PC-3 (cell line): ENCODE measurements around the gene WDR33. TPM values are rescaled to one million over a fixed set of nuclear protein-coding genes. Genes with fewer than 3 reads are reported as not detected.
"Not testable (repeated sequence)": the region's sequence is repeated elsewhere in the genome, so short reads cannot be mapped to it uniquely, and the experiment has no call there.

Source experiments
- ATAC-seq: fragments of 200-7000 bp; cut with Tn5 transposase; 2 replicates; pipeline ENCODE4 v1.9.1; 2020; ENCODE audit warnings: mild to moderate bottlenecking, moderate library complexity
- BruUV-seq: library from RNA; stranded (reverse); fragments of 400-500 nt; replicated peaks from 2 replicates; lab custom pipeline; 2021; lab: Mats Ljungman, UMichigan
- CTCF ChIA-PET: fragments of 300-600 bp; sonication (Branson Sonifier 250); formaldehyde crosslinking; loops from one replicate; lab custom pipeline; 2022; ENCODE audit warnings: antibody characterized with exemption; lab: Charles Lee
- POLR2A ChIA-PET: fragments of 300-600 bp; sonication (Branson Sonifier 250); formaldehyde crosslinking; loops from one replicate; lab custom pipeline; 2022; ENCODE audit warnings: antibody characterized with exemption; ENCODE audit not compliant: unreplicated experiment; lab: Charles Lee
- DNase-seq: peaks from one replicate; pipeline ENCODE4 v3.0.0-alpha.2; 2015
- H2AFZ ChIP-seq: fragments of 300-600 bp; sonication (generic); 2 replicates; pipeline ENCODE4 v1.6.0; 2016; ENCODE audit warnings: antibody characterized with exemption, low read length
- H3F3A ChIP-seq: fragments of 300-600 bp; sonication (generic); one replicate; pipeline ENCODE4 v1.6.0; 2017; ENCODE audit warnings: antibody characterized with exemption, low read length, control low read depth, mild to moderate bottlenecking; ENCODE audit not compliant: unreplicated experiment
- H3K27ac ChIP-seq: fragments of 300-600 bp; sonication (generic); 2 replicates; pipeline ENCODE4 v1.5.1; 2016; ENCODE audit warnings: mild to moderate bottlenecking, low read length
- H3K27me3 ChIP-seq: fragments of 300-600 bp; sonication (generic); 2 replicates; pipeline ENCODE4 v1.6.1; 2016; ENCODE audit warnings: low read length, mixed read lengths
- H3K36me3 ChIP-seq: fragments of 300-600 bp; sonication (generic); 2 replicates; pipeline ENCODE4 v1.6.1; 2016; ENCODE audit warnings: low read depth, mixed run types, low read length, mixed read lengths
- H3K4me1 ChIP-seq: fragments of 300-600 bp; sonication (generic); 2 replicates; pipeline ENCODE4 v1.5.1; 2016; ENCODE audit warnings: low read length; ENCODE audit not compliant: insufficient read depth
- H3K4me2 ChIP-seq: fragments of 300-600 bp; sonication (generic); 2 replicates; pipeline ENCODE4 v1.6.0; 2016; ENCODE audit warnings: low read length
- H3K4me3 ChIP-seq: fragments of 300-600 bp; sonication (generic); 2 replicates; pipeline ENCODE4 v1.5.1; 2016; ENCODE audit warnings: mild to moderate bottlenecking, low read length, mixed read lengths
- H3K79me2 ChIP-seq: fragments of 300-600 bp; sonication (generic); 2 replicates; pipeline ENCODE4 v1.6.1; 2017; ENCODE audit warnings: low read length, mixed read lengths
- H3K9ac ChIP-seq: fragments of 300-600 bp; sonication (generic); 2 replicates; pipeline ENCODE4 v1.6.0; 2016; ENCODE audit warnings: mild to moderate bottlenecking, low read length
- H3K9me2 ChIP-seq: fragments of 300-600 bp; sonication (generic); replicated peaks from 2 replicates; pipeline ENCODE4 v1.6.1; 2016; ENCODE audit warnings: mixed run types, low read length, mixed read lengths
- H3K9me3 ChIP-seq: fragments of 300-600 bp; sonication (generic); 2 replicates; pipeline ENCODE4 v1.6.1; 2016; ENCODE audit warnings: low read length, mixed read lengths
- H4K20me1 ChIP-seq: fragments of 300-600 bp; sonication (generic); 2 replicates; pipeline ENCODE4 v1.6.1; 2016; ENCODE audit warnings: low read length, mixed read lengths
- CTCF ChIP-seq: fragments of 300-600 bp; sonication (generic); conservative IDR thresholded peaks from 2 replicates; pipeline ENCODE4 v1.5.1; 2017; ENCODE audit warnings: antibody characterized with exemption, low read depth, mild to moderate bottlenecking, low read length
- EZH2 ChIP-seq: fragments of 300-600 bp; sonication (generic); IDR thresholded peaks from one replicate; pipeline ENCODE4 v1.6.1; 2017; ENCODE audit warnings: antibody characterized with exemption, mild to moderate bottlenecking, low read length; ENCODE audit not compliant: unreplicated experiment
- EZH2phosphoT487 ChIP-seq: fragments of 300-600 bp; sonication (generic); IDR thresholded peaks from 2 replicates; pipeline ENCODE4 v1.6.1; 2018; ENCODE audit warnings: mild to moderate bottlenecking, antibody characterized with exemption, low read length, borderline replicate concordance
- intact Hi-C: fragments of 100-400 bp; cut with micrococcal nuclease; formaldehyde crosslinking; loops from 2 replicates; pipeline ENCODE4 v1.9.0; 2023
- total RNA-seq: library from RNA; depleted of rRNA; stranded (reverse); fragments of >200 nt; gene quantifications from 2 replicates; pipeline ENCODE4 v1.2.3, GENCODE V29; 2014

The WDR33 gene
- total RNA-seq, 1 experiment from 2014 or later: 31.7 TPM

- Histone ChIP-seq H3K36me3 (no peaks in the 10 kb centered on the region), H3F3A (no peaks in the 10 kb centered on the region), H3K4me3 (no peak overlapping the region), H3K9ac (no peak overlapping the region), H3K27me3 (no peaks in the 10 kb centered on the region), H3K9me2 (no peaks in the 10 kb centered on the region), H3K4me2 (no peak overlapping the region), H3K4me1 (peaks cover 6% of the 10 kb centered on the region; the same call in 1 of the 2 replicates), H3K9me3 (no peaks in the 10 kb centered on the region), H3K27ac (no peak overlapping the region), H2AFZ (no peak overlapping the region), H3K79me2 (peaks cover 12% of the 10 kb centered on the region), H4K20me1 (peaks cover 7% of the 10 kb centered on the region; the same call in 1 of the 2 replicates)
- no peak for ATAC-seq
- DNase-seq: no peak
- ChIA-PET POLR2A (no interaction called here), CTCF (no interaction called here)
- no TSS peak for BruUV-seq
- TF ChIP-seq EZH2 (no peak), EZH2phosphoT487 (no peak), CTCF (no peak)
- intact Hi-C loops: loop anchor here (5.0 kb wide), 1 partner anchor 213 kb away; the partner anchor contains the start of gene SAP130
Observed at GRCh38 chr2:127814677-127815076, 3.7 kb upstream of the WDR33 start.

GRCh38 chr2:127812441-127812840 lies 1.5 kb upstream of the WDR33 start:
- H3K4me2 ChIP-seq, H3F3A ChIP-seq, H3K4me3 ChIP-seq, ATAC-seq, DNase-seq, H3K36me3 ChIP-seq, H3K9me2 ChIP-seq, BruUV-seq, H2AFZ ChIP-seq, H3K27ac ChIP-seq, CTCF ChIA-PET, H3K27me3 ChIP-seq, H3K9me3 ChIP-seq, H3K9ac ChIP-seq, POLR2A ChIA-PET: not testable (repeated sequence)
- Histone ChIP-seq H4K20me1 (peaks cover 25% of the 10 kb centered on the region), H3K4me1 (peaks cover 20% of the 10 kb centered on the region), H3K79me2 (peaks cover 34% of the 10 kb centered on the region)
- intact Hi-C loops: loop anchor here (5.0 kb wide), 1 partner anchor 215 kb away; the partner anchor contains the start of gene SAP130

GRCh38 chr2:127811397-127812321 lies 688 bp upstream of the WDR33 start:
- no peaks in the 10 kb centered on the region for H3K9me3 ChIP-seq
- intact Hi-C loops: loop anchor here (5.0 kb wide), 1 partner anchor 216 kb away; the partner anchor contains the start of gene SAP130
- peak overlapping the region; percentile 95 for H3K9ac ChIP-seq
- H3F3A ChIP-seq: no peaks in the 10 kb centered on the region
- H3K36me3 ChIP-seq: no peaks in the 10 kb centered on the region
- peaks cover 32% of the 10 kb centered on the region for H4K20me1 ChIP-seq
- H3K27ac ChIP-seq: no peak overlapping the region
- no peaks in the 10 kb centered on the region for H3K9me2 ChIP-seq
- peak overlapping the region; percentile 86 for H3K4me3 ChIP-seq
- H3K4me1 ChIP-seq: peaks cover 20% of the 10 kb centered on the region
- H3K79me2 ChIP-seq: peaks cover 42% of the 10 kb centered on the region
- H3K4me2 ChIP-seq: peak overlapping the region; percentile 84
- DNase-seq (no peak), ATAC-seq (no peak)
- TSS peak; percentile 94 for BruUV-seq
- H2AFZ ChIP-seq: peak overlapping the region; percentile 89
- ChIA-PET POLR2A (no interaction called here), CTCF (no interaction called here)
- TF ChIP-seq CTCF: 0 out of 2 replicates have a peak, but pooled peaks have one; percentile 2
- no peak for TF ChIP-seq EZH2
- no peaks in the 10 kb centered on the region for H3K27me3 ChIP-seq
